KMS-11 (cell line): ENCODE results near the gene DAP.

Experiments used
- H2AFZ ChIP-seq: fragments of 200-600 bp; sonication (generic); 2 replicates; pipeline ENCODE4 v1.6.1; 2016; ENCODE audit warnings: antibody characterized with exemption, mixed run types, low read depth
- H3K27ac ChIP-seq: fragments of 200-600 bp; sonication (generic); 2 replicates; pipeline ENCODE4 v1.6.1; 2016; ENCODE audit warnings: mild to moderate bottlenecking, mixed run types
- H3K27me3 ChIP-seq: fragments of 200-600 bp; sonication (generic); 2 replicates; pipeline ENCODE4 v1.6.1; 2017; ENCODE audit warnings: mild to moderate bottlenecking, low read depth, mixed run types, moderate library complexity; ENCODE audit not compliant: insufficient read depth
- H3K36me3 ChIP-seq: fragments of 200-600 bp; sonication (generic); 2 replicates; pipeline ENCODE4 v1.6.1; 2017; ENCODE audit warnings: mild to moderate bottlenecking, mixed run types; ENCODE audit not compliant: insufficient read depth
- H3K4me1 ChIP-seq: fragments of 200-600 bp; sonication (generic); 2 replicates; pipeline ENCODE4 v1.6.1; 2016; ENCODE audit warnings: mild to moderate bottlenecking, low read depth, mixed run types; ENCODE audit not compliant: poor library complexity, severe bottlenecking
- H3K4me2 ChIP-seq: fragments of 200-600 bp; sonication (generic); 2 replicates; pipeline ENCODE4 v1.7.0; 2016; ENCODE audit warnings: mild to moderate bottlenecking, mixed run types
- H3K4me3 ChIP-seq: fragments of 200-600 bp; sonication (generic); IDR thresholded peaks from 2 replicates; pipeline ENCODE4 v1.6.1; 2017; ENCODE audit warnings: low read depth, low read length, mixed read lengths; ENCODE audit not compliant: insufficient read depth
- H3K79me2 ChIP-seq: fragments of 200-600 bp; sonication (generic); 2 replicates; pipeline ENCODE4 v1.6.1; 2016; ENCODE audit warnings: low read depth, mixed run types; ENCODE audit not compliant: insufficient read depth
- H3K9ac ChIP-seq: fragments of 200-600 bp; sonication (generic); 2 replicates; pipeline ENCODE4 v1.6.1; 2016; ENCODE audit warnings: mild to moderate bottlenecking, mixed run types
- H4K20me1 ChIP-seq: fragments of 200-600 bp; sonication (generic); 2 replicates; pipeline ENCODE4 v1.6.1; 2016; ENCODE audit warnings: mild to moderate bottlenecking, mixed run types; ENCODE audit not compliant: insufficient read depth
- TF ChIP-seq, protein P1 (sequence below): fragments of 200-600 bp; sonication (generic); conservative IDR thresholded peaks from 2 replicates; pipeline ENCODE4 v1.6.1; 2017; ENCODE audit warnings: low read depth, mild to moderate bottlenecking, antibody characterized with exemption, low read length, moderate library complexity, mixed read lengths

DAP gene

GRCh38 chr5:10704949-10705621 lies 55.9 kb downstream of the DAP start:
- H4K20me1 ChIP-seq = no peaks in the 10 kb centered on the region
- no peak overlapping the region for H3K9ac ChIP-seq
- no peak overlapping the region for H3K4me2 ChIP-seq
- H3K4me1 ChIP-seq = peaks cover 5% of the 10 kb centered on the region
- H3K79me2 ChIP-seq = no peaks in the 10 kb centered on the region
- no peak overlapping the region for H3K27ac ChIP-seq
- TF ChIP-seq, protein P1, sequence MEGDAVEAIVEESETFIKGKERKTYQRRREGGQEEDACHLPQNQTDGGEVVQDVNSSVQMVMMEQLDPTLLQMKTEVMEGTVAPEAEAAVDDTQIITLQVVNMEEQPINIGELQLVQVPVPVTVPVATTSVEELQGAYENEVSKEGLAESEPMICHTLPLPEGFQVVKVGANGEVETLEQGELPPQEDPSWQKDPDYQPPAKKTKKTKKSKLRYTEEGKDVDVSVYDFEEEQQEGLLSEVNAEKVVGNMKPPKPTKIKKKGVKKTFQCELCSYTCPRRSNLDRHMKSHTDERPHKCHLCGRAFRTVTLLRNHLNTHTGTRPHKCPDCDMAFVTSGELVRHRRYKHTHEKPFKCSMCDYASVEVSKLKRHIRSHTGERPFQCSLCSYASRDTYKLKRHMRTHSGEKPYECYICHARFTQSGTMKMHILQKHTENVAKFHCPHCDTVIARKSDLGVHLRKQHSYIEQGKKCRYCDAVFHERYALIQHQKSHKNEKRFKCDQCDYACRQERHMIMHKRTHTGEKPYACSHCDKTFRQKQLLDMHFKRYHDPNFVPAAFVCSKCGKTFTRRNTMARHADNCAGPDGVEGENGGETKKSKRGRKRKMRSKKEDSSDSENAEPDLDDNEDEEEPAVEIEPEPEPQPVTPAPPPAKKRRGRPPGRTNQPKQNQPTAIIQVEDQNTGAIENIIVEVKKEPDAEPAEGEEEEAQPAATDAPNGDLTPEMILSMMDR = no peak
- no peak overlapping the region for H3K4me3 ChIP-seq
- no peak overlapping the region for H2AFZ ChIP-seq
- H3K36me3 ChIP-seq = no peaks in the 10 kb centered on the region
- no peaks in the 10 kb centered on the region for H3K27me3 ChIP-seq

DNA sequence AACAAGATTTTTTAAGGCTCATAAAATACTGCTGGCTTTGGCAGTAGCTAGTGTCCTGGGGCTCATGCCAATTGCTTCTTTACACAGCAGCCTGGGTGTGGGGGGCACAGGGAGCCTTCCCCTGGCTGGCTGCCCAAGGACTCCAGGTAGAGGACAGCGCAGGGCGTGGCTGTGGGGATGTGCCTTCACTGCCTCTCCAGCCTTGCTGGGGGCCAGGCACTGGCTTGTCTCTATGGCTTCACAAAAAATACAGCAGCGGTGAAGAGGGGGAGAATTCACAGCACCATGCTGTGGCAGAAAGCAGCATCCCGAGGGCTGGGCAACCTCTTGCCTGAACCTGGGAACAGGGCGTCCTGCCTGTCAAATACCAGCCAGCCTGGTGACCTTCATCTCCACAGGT lies 57.4 kb downstream of the DAP start:
- no peaks in the 10 kb centered on the region for H3K27me3 ChIP-seq
- H3K27ac ChIP-seq = no peak overlapping the region
- H4K20me1 ChIP-seq = no peaks in the 10 kb centered on the region
- no peak overlapping the region for H3K4me2 ChIP-seq
- no peak overlapping the region for H3K9ac ChIP-seq
- H3K4me3 ChIP-seq = no peak overlapping the region
- no peaks in the 10 kb centered on the region for H3K79me2 ChIP-seq
- H3K36me3 ChIP-seq = no peaks in the 10 kb centered on the region
- H3K4me1 ChIP-seq = peaks cover 5% of the 10 kb centered on the region
- TF ChIP-seq, protein P1 = no peak
- no peak overlapping the region for H2AFZ ChIP-seq

GRCh38 chr5:10702911-10703491 lies 58.0 kb downstream of the DAP start:
- H2AFZ ChIP-seq = no peak overlapping the region
- H4K20me1 ChIP-seq = no peaks in the 10 kb centered on the region
- H3K27ac ChIP-seq = no peak overlapping the region
- H3K9ac ChIP-seq = no peak overlapping the region
- H3K27me3 ChIP-seq = no peaks in the 10 kb centered on the region
- TF ChIP-seq, protein P1 = no peak
- H3K79me2 ChIP-seq = no peaks in the 10 kb centered on the region
- H3K4me2 ChIP-seq = no peak overlapping the region
- no peak overlapping the region for H3K4me3 ChIP-seq
- H3K36me3 ChIP-seq = no peaks in the 10 kb centered on the region
- H3K4me1 ChIP-seq = peaks cover 5% of the 10 kb centered on the region

GRCh38 chr5:10702040-10702629 lies 58.9 kb downstream of the DAP start:
- Histone ChIP-seq H3K4me2 (no peak overlapping the region), H3K4me1 (peaks cover 5% of the 10 kb centered on the region)
- TF ChIP-seq, protein P1 = no peak

More at GRCh38 chr5:10702040-10702629, 58.9 kb downstream of the DAP start:
- H3K79me2 ChIP-seq = no peaks in the 10 kb centered on the region
- H4K20me1 ChIP-seq = no peaks in the 10 kb centered on the region
- no peak overlapping the region for H3K27ac ChIP-seq
- no peak overlapping the region for H3K9ac ChIP-seq
- H3K4me3 ChIP-seq = no peak overlapping the region
- H3K27me3 ChIP-seq = no peaks in the 10 kb centered on the region
- H3K36me3 ChIP-seq = no peaks in the 10 kb centered on the region
- no peak overlapping the region for H2AFZ ChIP-seq
